ENCODE measurements around the gene A3GALT2.
"Not testable (repeated sequence)": the region's sequence is repeated elsewhere in the genome, so short reads cannot be mapped to it uniquely, and the experiment has no call there.

Gene A3GALT2

DNA sequence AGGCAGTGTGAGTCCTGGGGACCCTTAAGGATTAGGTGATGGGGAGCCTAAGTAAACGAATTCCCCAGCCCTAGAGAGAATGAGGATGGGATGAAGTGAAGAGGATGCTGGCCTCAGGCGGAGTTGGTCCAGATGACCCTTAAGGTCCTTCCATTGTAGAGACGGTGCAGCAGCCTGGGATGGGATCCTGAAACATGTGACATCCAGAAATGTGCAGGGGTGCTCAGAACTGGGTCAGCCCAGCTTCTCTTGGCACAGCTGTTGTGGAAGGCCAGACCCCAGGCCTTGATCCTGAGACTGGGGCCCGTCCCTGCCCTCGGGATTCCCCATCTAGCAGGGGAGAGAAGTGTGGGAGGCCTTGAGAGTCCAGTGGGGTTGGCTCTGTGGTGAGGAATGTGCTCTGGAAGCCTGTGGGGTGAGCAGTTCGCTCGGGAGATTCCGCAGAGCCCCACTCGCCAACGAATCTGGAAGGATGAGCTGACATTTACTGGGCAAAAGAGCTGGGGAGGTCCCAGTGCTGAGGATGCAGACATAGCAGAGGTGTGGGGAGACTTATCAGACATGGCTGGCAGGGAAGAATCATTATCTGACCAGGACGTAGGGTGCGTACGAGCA lies 28.1 kb downstream of the A3GALT2 start:
- POLR2A ChIA-PET = no interaction called here
- CTCF ChIA-PET = no interaction called here
- DNase-seq (ENCODE audit: extremely low spot score) = no peak
- TF ChIP-seq FOXA1 (IDR thresholded peaks at IDR 0.05) (no peak), FOXM1 (IDR thresholded peaks at IDR 0.05; ENCODE audit: borderline replicate concordance) (no peak)

DNA sequence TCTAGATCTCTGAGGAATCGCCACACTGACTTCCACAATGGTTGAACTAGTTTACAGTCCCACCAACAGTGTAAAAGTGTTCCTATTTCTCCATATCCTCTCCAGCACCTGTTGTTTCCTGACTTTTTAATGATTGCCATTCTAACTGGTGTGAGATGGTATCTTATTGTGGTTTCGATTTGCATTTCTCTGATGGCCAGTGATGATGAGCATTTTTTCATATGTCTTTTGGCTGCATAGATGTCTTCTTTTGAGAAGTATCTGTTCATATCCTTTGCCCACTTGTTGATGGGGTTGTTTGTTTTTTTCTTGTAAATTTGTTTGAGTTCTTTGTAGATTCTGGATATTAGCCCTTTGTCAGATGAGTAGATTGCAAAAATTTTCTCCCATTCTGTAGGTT lies 30.3 kb downstream of the A3GALT2 start:
- CTCF ChIA-PET; DNase-seq (ENCODE audit: extremely low spot score); POLR2A ChIA-PET: not testable (repeated sequence)

DNA sequence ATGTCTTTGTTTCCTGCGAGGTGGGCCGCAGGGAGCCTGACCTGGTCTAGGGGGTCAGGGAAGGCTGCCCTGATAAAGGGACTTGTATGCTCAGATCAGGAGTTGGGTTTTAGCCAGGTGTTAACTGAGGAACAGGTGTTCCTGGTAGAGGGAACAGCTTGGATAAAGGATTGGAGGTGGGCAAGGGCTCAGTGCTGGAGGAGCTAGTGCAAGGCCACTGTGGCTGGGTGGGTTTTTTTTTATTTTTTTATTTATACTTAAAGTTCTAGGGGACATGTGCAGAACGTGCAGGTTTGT lies 31.1 kb downstream of the A3GALT2 start:
- ChIA-PET POLR2A (no interaction called here), CTCF (no interaction called here)
- DNase-seq (ENCODE audit: extremely low spot score) = no peak
- no peak for TF ChIP-seq TARDBP (IDR thresholded peaks at IDR 0.05)
- TF ChIP-seq SUZ12 (IDR thresholded peaks at IDR 0.05) = no peak

DNA sequence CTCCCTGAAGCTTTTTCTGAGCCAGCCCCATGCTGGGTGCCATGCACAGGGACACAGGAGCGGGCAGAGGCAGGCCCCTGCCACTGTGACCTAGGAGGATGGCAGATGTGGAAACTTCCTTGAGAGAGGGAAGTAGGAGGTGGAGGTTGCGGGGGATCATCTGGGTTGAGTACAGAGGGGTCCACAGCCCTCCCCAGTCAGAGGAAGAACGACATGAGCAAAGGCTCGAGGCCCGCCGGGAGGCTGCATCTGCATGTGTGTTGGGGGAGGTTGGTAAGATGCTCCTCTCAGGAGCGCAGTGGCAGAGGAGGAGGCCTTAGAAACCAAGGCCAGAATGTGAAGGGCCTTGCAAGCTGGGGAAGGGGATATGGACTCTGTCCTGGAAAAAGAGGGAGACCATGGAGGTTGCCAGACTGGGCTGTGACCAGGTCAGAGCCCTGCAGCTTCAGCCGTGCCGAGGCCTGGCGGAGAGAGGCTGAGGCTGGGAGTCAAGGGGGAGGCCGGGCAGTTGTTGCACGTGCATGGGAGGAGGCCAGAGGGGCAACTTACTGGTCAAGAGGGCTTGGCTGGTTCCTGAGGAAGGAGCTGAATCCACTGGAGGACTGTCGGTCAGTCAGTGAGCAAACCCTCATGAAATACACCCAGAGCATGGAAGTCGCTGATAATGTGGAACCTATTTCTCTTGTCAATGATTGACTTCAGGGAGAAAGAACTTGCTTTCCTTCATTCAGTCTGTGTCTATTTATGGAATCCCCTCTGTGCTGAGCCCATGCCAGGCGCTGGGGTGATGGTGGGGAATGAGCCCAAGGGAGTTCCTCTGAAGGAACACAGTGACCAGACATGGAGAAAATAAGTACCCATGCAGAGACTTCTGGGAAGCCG lies 31.7 kb downstream of the A3GALT2 start:
- no peak for DNase-seq (ENCODE audit: extremely low spot score)
- ChIA-PET CTCF (interaction anchor here (1.1 kb wide), 1 partner anchor 9 kb away, joined by 3 read pairs; no protein-coding TSS in a partner anchor), POLR2A (no interaction called here)
- no peak for TF ChIP-seq SUZ12 (IDR thresholded peaks at IDR 0.05)
- TF ChIP-seq CTBP1 (IDR thresholded peaks at IDR 0.05; ENCODE audit: borderline replicate concordance) = no peak
- TF ChIP-seq, protein P1, sequence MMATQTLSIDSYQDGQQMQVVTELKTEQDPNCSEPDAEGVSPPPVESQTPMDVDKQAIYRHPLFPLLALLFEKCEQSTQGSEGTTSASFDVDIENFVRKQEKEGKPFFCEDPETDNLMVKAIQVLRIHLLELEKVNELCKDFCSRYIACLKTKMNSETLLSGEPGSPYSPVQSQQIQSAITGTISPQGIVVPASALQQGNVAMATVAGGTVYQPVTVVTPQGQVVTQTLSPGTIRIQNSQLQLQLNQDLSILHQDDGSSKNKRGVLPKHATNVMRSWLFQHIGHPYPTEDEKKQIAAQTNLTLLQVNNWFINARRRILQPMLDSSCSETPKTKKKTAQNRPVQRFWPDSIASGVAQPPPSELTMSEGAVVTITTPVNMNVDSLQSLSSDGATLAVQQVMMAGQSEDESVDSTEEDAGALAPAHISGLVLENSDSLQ (IDR thresholded peaks at IDR 0.05) = no peak
- no peak for TF ChIP-seq ELF4 (IDR thresholded peaks at IDR 0.05)
- TF ChIP-seq NFRKB (IDR thresholded peaks at IDR 0.05) = no peak
- TF ChIP-seq FOXM1 (IDR thresholded peaks at IDR 0.05; ENCODE audit: borderline replicate concordance) = no peak
- TF ChIP-seq FOXK2 (IDR thresholded peaks at IDR 0.05) = no peak
- no peak for TF ChIP-seq L3MBTL2 (conservative IDR thresholded peaks at IDR 0.05)

DNA sequence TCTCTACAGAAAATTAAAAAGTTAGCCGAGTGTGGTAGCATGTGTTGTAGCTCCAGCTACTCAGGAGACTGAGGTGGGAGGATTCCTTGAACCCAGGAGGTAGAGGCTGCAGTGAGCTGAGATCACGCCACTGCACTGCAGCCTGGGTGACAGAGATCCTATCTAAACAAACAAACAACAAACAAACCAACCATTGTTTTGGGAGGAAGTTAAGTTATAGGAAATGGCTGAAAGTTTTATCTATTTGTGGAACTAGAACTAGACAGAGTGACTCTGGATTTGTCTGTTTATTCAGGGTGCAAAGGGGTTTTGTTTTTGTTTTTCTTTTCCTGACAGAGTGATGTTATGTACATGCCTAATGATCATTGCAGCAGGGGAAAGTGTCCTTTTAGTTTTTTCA lies 33.6 kb downstream of the A3GALT2 start:
- ChIA-PET POLR2A (no interaction called here), CTCF (no interaction called here)
- TF ChIP-seq BHLHE40 (IDR thresholded peaks at IDR 0.05; ENCODE audit: borderline replicate concordance) = no peak
- TF ChIP-seq ARNT (IDR thresholded peaks at IDR 0.05) = no peak
- no peak for TF ChIP-seq TARDBP (IDR thresholded peaks at IDR 0.05)
- TF ChIP-seq ZNF384 (IDR thresholded peaks at IDR 0.05) = no peak
- no peak for TF ChIP-seq NFRKB (IDR thresholded peaks at IDR 0.05)
- no peak for DNase-seq (ENCODE audit: extremely low spot score)

DNA sequence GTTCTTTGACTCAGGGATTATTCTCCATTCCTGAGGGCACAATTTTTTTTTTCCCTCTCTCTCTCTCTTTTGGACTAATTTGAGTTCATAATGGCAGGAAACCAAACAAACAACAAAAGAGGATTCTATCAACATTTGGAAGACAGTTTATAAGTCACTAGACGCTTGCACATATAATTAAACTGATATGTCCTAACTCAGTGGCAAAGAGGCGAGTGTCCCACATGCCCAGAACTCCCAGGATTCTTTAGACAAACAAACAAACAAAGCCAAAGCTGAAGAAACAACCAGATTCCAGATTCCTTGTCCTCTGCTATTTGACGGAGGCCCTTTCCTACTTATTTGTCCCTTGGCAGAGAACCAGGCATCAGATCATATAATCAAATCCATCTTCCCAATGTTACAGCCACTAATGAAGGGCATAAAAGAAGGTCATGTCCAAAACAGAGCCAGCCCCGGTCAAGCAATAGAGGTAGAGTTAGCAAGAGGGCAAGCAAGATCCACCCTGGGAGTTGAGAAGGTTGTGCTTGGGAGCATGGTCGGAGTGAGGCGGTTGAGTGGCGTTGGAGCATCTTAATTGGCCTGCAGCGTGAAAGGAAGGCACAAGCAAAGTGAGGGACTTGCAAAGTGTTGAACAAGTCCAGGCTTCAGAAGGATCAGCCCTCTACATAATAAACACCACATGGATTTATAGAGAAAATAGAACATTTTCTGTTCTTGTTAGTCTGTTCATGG lies 34.3 kb downstream of the A3GALT2 start:
- ChIA-PET CTCF (no interaction called here), POLR2A (no interaction called here)
- DNase-seq (ENCODE audit: extremely low spot score) = no peak
- TF ChIP-seq BHLHE40 (IDR thresholded peaks at IDR 0.05; ENCODE audit: borderline replicate concordance) (no peak), LEF1 (IDR thresholded peaks at IDR 0.05; ENCODE audit: borderline replicate concordance) (no peak), TARDBP (IDR thresholded peaks at IDR 0.05) (no peak), FOXM1 (IDR thresholded peaks at IDR 0.05; ENCODE audit: borderline replicate concordance) (no peak), ZNF384 (IDR thresholded peaks at IDR 0.05) (no peak), FOXA1 (IDR thresholded peaks at IDR 0.05) (no peak), NFRKB (IDR thresholded peaks at IDR 0.05) (no peak), ARNT (IDR thresholded peaks at IDR 0.05) (no peak), FOXK2 (IDR thresholded peaks at IDR 0.05) (no peak), SP1 (IDR thresholded peaks at IDR 0.05) (no peak), L3MBTL2 (conservative IDR thresholded peaks at IDR 0.05) (no peak), HDGF (IDR thresholded peaks at IDR 0.05; ENCODE audit: borderline replicate concordance) (no peak), CTBP1 (IDR thresholded peaks at IDR 0.05; ENCODE audit: borderline replicate concordance) (no peak), SUZ12 (IDR thresholded peaks at IDR 0.05) (no peak), ELF4 (IDR thresholded peaks at IDR 0.05) (no peak)
- TF ChIP-seq, protein P1 (IDR thresholded peaks at IDR 0.05) = no peak

DNA sequence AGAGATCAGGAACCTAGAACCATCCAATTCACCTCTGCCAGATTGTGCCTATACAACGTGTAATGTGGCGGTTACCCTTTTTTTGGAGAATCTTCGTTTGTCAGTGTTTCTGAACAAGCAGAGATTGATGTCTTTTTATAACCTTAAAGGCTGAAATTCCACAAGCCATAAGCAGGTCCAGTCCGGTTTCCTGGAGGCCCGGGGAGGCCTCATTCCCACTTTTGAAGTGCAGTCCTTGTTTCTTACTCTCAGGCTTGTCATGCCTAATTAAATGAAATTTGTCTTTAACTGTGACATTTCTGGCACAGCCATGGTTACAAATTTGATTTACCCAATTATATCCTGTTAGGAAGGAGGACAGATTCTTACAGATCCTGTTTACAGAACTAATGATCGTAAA lies 36.8 kb downstream of the A3GALT2 start:
- TF ChIP-seq TARDBP (IDR thresholded peaks at IDR 0.05) (no peak), NFRKB (IDR thresholded peaks at IDR 0.05) (no peak), FOXA1 (IDR thresholded peaks at IDR 0.05) (no peak), CTBP1 (IDR thresholded peaks at IDR 0.05; ENCODE audit: borderline replicate concordance) (no peak), HDGF (IDR thresholded peaks at IDR 0.05; ENCODE audit: borderline replicate concordance) (no peak), BHLHE40 (IDR thresholded peaks at IDR 0.05; ENCODE audit: borderline replicate concordance) (no peak), FOXM1 (IDR thresholded peaks at IDR 0.05; ENCODE audit: borderline replicate concordance) (no peak), SP1 (IDR thresholded peaks at IDR 0.05) (no peak), LEF1 (IDR thresholded peaks at IDR 0.05; ENCODE audit: borderline replicate concordance) (no peak), ARNT (IDR thresholded peaks at IDR 0.05) (no peak), L3MBTL2 (conservative IDR thresholded peaks at IDR 0.05) (no peak), FOXK2 (IDR thresholded peaks at IDR 0.05) (no peak), ZNF384 (IDR thresholded peaks at IDR 0.05) (no peak)
- TF ChIP-seq, protein P1 (IDR thresholded peaks at IDR 0.05) = no peak
- ChIA-PET CTCF (no interaction called here), POLR2A (no interaction called here)
- DNase-seq (ENCODE audit: extremely low spot score) = no peak

Measured in HEK293T (cell line).